HepG2 (cell line): ENCODE data around the gene ENDOU. TPM values are rescaled to one million over a fixed set of nuclear protein-coding genes. Genes with fewer than 3 reads are reported as not detected.
A peak's percentile ranks its signal among the peaks of the same experiment; 100 is the strongest.

Experiments
- FOXO4 ChIP-seq: sonication (generic); formaldehyde crosslinking; conservative IDR thresholded peaks from 2 replicates; pipeline ENCODE4 v1.8.1; 2023; ENCODE audit warnings: missing genetic modification reagents
- HOXA5 ChIP-seq: sonication (generic); formaldehyde crosslinking; IDR thresholded peaks from 2 replicates; pipeline ENCODE4 v1.4.0; 2020; ENCODE audit warnings: missing genetic modification reagents
- PRDM15 ChIP-seq: sonication (generic); formaldehyde crosslinking; IDR thresholded peaks from 2 replicates; pipeline ENCODE4 v1.4.0; 2020; ENCODE audit warnings: missing genetic modification reagents
- REPIN1 ChIP-seq: sonication (generic); formaldehyde crosslinking; IDR thresholded peaks from 2 replicates; pipeline ENCODE4 v1.8.0; 2022; ENCODE audit warnings: missing genetic modification reagents, low read depth, mild to moderate bottlenecking, borderline replicate concordance
- SUZ12 ChIP-seq: fragments of 150-350 bp; IDR thresholded peaks from 2 replicates; pipeline ENCODE4 v1.6.1; 2014; ENCODE audit warnings: low read depth, low read length
- TBX2 ChIP-seq: sonication (generic); formaldehyde crosslinking; IDR thresholded peaks from 2 replicates; pipeline ENCODE4 v1.5.0; 2020; ENCODE audit warnings: missing genetic modification reagents, mild to moderate bottlenecking, borderline replicate concordance
- TCF12 ChIP-seq, 2 experiments: fragments of 450-650 bp in 1 of 2; sonication (generic) in 1 of 2; formaldehyde crosslinking in 1 of 2; IDR thresholded peaks; 2 replicates each; pipeline versions ENCODE4 v1.6.1 to v1.8.0; 2017 to 2022; ENCODE audit warnings: antibody characterized with exemption in 1 of 2, mild to moderate bottlenecking in 1 of 2, missing genetic modification reagents in 1 of 2, moderate library complexity in 1 of 2
- ZBTB26 ChIP-seq: IDR thresholded peaks from 2 replicates; pipeline ENCODE4 v1.6.1; 2016; ENCODE audit warnings: missing compliant biosample characterization, missing genetic modification reagents, borderline replicate concordance
- ZKSCAN1 ChIP-seq: fragments of 150-350 bp; IDR thresholded peaks from 2 replicates; pipeline ENCODE4 v1.6.1; 2014; ENCODE audit warnings: low read length
- ZNF160 ChIP-seq: sonication (generic); formaldehyde crosslinking; IDR thresholded peaks from 2 replicates; pipeline ENCODE4 v1.8.0; 2022; ENCODE audit warnings: mild to moderate bottlenecking, inconsistent platforms, missing genetic modification reagents
- ZNF24 ChIP-seq: fragments of 450-650 bp; IDR thresholded peaks from 2 replicates; pipeline ENCODE4 v1.6.1; 2017; ENCODE audit warnings: antibody characterized with exemption, mild to moderate bottlenecking
- ZNF280D ChIP-seq: sonication (generic); formaldehyde crosslinking; IDR thresholded peaks from 2 replicates; pipeline ENCODE4 v1.5.1; 2020; ENCODE audit warnings: mild to moderate bottlenecking, missing genetic modification reagents
- ZNF281 ChIP-seq: sonication (generic); formaldehyde crosslinking; IDR thresholded peaks from 2 replicates; pipeline ENCODE4 v1.4.0; 2020; ENCODE audit warnings: missing genetic modification reagents, borderline replicate concordance
- ZNF850 ChIP-seq: sonication (generic); formaldehyde crosslinking; conservative IDR thresholded peaks from 2 replicates; pipeline ENCODE4 v1.9.0; 2021; ENCODE audit warnings: mild to moderate bottlenecking, missing genetic modification reagents
- polyA plus RNA-seq, 8 experiments: library from polyadenylated mRNA; depleted of rRNA in 3 of 8; stranded (reverse) in 7 of 8; unstranded in 1 of 8; fragments of >200 nt; fragmentation: Illumina TruSeq in 4 of 8; extraction: Trizol in 4 of 8; gene quantifications; 2 replicates each; pipeline versions ENCODE4 v1.2.1 to v1.2.3, GENCODE V29; 2011 to 2016; ENCODE audit warnings: low read depth in 4 of 8, missing spikeins in 1 of 8, mixed read lengths in 1 of 8; ENCODE audit not compliant: insufficient read depth in 1 of 8
- total RNA-seq, 5 experiments: library from RNA; depleted of rRNA; stranded (reverse); fragments of >200 nt; fragmentation: Illumina TruSeq; extraction: Trizol; gene quantifications; 2 replicates each; pipeline ENCODE4 v1.2.3, GENCODE V29; 2016; ENCODE audit warnings: low read depth in 1 of 5

The ENDOU gene
- total and polyA plus RNA-seq, 2 of the 13 experiments (the other 11 are each of a cell fraction or from before 2014, with no cell fraction given), result not detected

DNA sequence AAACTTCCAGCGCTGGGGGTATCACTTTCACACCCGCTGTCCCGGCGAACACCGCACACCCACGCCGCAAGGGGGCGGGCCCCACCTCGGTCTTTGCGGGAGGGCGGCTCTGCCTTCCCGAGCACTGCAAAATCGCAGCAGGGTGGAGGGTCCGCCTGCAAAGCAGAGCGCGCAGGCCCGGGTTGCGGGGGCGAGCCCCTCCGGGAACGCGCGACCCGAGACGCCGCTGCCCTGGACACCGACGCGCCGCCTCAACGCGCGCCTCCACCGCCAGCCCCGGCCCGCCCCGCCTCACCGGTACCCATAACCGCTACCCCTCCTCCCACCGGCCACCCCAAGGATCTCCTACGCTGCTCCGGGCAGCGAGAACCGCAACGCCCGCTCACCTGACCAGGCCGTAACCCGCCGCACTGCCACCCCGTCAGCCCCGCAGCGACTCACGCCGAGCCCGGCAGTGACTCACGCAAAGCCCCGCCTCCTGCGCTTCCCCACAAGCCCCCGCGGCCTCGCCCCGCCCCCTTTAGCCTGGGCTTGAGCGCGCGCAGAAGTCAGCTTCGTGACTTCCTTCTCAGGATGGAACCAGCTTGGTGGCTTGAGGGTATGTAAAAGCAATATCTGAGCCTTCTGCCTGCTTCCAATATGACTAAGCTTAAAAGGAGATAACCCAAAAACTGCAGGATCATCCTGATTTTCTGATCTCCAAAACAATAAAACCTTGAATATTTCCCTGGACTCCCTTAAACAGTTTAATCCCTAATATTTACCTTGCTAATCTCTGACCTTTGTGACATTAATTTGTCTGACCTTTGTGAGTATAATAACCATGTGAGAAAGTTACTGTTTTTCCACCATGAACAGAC is 19.5 kb downstream of the ENDOU start, which contains the start of gene RPAP3 (continued):
- TF ChIP-seq SUZ12, result peak; percentile 28; the same call in 1 of the 2 replicates
- 0 out of 2 replicates have a peak, but pooled peaks have one; percentile 45 for TF ChIP-seq ZNF850
- TF ChIP-seq REPIN1, result peak; percentile 66; the same call in 1 of the 2 replicates
- 0 out of 2 replicates have a peak, but pooled peaks have one; percentile 14 for TF ChIP-seq ZNF281 (CRISPR knock-in tag)
- no peak; the same call in 1 of the 2 replicates for TF ChIP-seq PRDM15
- no peak for TF ChIP-seq ZNF280D (CRISPR knock-in tag)
- peak; percentile 79; the same call in 1 of the 2 replicates for TF ChIP-seq ZNF160
- TF ChIP-seq ZKSCAN1, result no peak
- no peak for TF ChIP-seq TCF12 (IDR thresholded peaks at IDR 0.05)
- peak; percentile 83; the same call in 1 of the 2 replicates for TF ChIP-seq TCF12 (CRISPR knock-in tag; IDR thresholded peaks at IDR 0.05)
- no peak for TF ChIP-seq ZNF24
- no peak for TF ChIP-seq ZBTB26
- no peak for TF ChIP-seq HOXA5
- TF ChIP-seq TBX2 (CRISPR knock-in tag), result peak; percentile 31; the same call in 1 of the 2 replicates
- TF ChIP-seq FOXO4 (CRISPR knock-in tag), result 0 out of 2 replicates have a peak, but pooled peaks have one; percentile 92
